Esophagus mucosa (tissue), 1 donor: ENCODE data around the gene FBXW8. TPM values are rescaled to one million over a fixed set of nuclear protein-coding genes. Genes with fewer than 3 reads are reported as not detected.

Source experiments
- ATAC-seq: fragments of 200-7000 bp; cut with Tn5 transposase; one replicate; pipeline ENCODE4 v1.9.1; 2020
- total RNA-seq: library from RNA; stranded (reverse); gene quantifications from one replicate; pipeline ENCODE4 v1.2.4, GENCODE V29; 2023
- donor health status: DM: yes; HTN: yes; CAD: no.

FBXW8 gene
- 8.0 TPM for total RNA-seq

- ATAC-seq, result peak; percentile 79
Measured at GRCh38 chr12:116910645-116911451, at the start of gene FBXW8. TSS of gene FBXW8 (plus strand) at chr12:116910950. CDS start at chr12:116911038, 88 bp downstream.

- no peak for ATAC-seq
Measured at GRCh38 chr12:116861320-116861719, 49.4 kb upstream of the FBXW8 start.

- ATAC-seq, result no peak
Measured at GRCh38 chr12:116862167-116862566, 48.6 kb upstream of the FBXW8 start.

DNA sequence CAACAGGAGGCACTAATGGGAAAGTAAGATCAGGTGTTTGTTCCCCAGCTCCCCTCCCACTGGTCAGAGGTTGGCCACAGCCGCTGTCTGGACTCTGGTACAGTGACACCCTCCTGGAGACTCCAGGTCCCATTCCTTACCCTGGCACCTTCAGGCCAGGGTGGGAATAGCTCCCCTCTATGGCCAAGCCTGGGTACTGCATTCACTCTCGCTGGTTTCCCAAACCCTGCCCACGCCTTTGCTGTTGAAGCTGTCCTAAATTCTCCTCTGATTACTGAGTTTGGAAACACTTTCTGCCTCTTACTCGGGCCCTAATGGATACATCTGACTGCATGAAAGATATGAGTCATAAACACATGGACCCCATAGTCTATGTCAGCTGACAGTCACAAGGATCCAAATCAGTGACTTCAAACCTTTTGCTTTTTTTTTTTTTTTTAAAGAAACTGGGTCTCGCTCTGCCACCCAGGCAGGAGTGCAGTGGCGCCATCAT is 47.4 kb upstream of the FBXW8 start:
- ATAC-seq, result peak; percentile 20

DNA sequence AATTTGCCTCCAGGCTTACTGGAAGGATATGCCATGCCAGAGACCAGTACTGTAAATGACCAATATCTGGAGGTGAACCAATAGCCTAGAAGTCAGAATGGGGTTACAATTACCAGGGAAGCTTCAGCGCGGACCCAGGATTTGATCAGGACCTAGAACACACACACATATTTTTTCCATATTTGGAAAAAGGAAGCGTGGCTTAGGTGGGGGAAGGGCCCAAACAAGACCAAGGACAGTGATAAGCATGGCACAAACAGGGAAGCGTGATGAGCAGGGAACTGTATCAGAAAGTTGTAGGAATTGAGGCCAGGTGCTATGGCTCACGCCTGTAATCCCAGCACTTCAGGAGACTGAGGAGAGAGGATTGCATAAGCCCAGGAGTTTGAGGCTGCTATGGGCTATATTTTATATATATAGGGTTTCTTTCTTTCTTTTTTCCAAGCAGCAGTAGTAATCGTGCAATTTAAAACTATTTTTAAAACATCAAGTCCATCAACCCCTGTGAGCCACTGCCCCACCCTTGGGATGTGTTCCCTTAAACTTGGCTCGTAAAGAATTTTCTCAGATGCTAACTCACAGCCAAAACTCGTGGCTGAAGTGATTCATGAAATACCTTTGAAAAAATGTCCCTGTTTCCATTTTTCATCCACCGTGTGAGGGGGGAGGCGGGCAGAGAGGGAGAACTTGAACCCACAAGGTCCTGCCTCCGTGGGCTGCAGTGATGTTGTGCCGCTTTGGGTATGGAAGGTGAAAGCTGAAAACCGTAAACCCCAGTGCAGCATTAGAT is 46.2 kb upstream of the FBXW8 start:
- ATAC-seq, result no peak

DNA sequence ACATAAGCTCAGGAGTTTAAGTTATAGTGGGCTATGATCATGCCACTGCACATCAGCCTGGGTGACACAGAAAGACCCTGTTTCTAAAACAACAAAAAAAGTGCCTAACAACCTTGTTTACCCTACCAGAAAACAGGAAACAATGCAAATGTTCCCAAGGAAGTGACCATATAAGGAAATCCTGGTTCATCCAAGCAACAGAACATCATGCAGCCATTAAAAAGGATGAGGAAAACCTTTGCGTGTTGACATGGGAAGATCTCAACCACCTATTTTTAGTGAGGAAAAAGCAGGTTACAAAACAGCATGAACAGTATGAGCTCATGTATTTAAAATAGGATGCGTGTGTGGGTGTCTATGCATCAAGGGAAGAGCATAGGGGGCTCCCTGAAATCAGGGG is 43.2 kb upstream of the FBXW8 start:
- no peak for ATAC-seq

DNA sequence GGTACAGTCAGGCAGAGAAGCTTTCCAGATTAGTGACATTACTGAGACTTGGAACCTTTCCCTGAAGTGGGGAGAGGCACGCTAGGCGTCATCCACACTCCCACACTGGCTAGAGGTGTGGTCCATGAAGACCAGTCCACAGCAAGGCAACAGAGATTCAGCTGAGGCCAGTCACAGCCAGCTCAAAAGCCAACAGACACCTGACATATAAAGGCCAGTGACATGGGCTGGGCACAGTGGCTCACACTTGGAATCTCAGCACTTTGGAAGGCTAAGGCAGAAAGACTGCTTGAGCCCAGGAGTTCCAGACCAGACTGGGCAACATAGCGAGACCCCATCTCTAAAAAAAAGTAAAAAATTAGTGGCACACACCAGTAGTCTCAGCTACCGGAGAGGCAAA is 40.4 kb upstream of the FBXW8 start:
- peak; percentile 87 for ATAC-seq

DNA sequence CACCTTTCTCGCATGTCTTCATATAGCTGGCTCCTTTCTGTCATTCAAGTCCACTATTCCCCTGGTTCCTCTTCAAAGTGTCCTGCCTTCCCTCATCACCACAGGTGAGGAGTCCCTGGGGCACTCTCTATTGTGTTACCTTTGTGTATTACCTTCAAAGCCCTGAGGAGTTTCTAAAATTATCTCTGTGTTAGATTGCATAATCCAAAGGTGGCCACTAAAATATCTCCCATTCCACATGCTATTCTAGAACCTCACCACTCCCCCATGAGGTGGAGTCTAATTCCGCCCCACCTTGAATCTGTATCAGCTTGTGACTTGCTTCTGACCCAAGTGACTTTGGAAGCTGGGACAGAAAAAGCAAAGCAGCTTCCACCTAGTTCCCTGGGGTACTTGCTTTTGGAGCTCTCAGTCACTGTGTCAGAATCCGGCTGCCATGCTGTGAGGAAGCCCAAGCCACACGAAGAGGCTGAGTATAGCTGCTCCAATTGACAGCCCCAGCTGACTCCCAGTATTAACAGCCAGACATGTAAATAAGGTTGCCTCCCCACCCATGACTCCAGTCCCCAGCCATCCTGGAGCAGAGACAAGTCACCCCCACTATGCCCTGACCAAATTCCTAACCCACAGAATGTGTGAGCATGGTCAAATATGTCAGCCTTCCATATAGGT is 36.3 kb upstream of the FBXW8 start:
- ATAC-seq, result no peak

GRCh38 chr12:116876151-116876869 is 34.4 kb upstream of the FBXW8 start:
- ATAC-seq, result no peak

GRCh38 chr12:116878567-116879508 is 31.9 kb upstream of the FBXW8 start:
- ATAC-seq, result peak; percentile 93

- ATAC-seq, result no peak
Measured at GRCh38 chr12:116879509-116880212, 31.1 kb upstream of the FBXW8 start.

GRCh38 chr12:116880213-116880816 is 30.4 kb upstream of the FBXW8 start:
- ATAC-seq, result no peak

DNA sequence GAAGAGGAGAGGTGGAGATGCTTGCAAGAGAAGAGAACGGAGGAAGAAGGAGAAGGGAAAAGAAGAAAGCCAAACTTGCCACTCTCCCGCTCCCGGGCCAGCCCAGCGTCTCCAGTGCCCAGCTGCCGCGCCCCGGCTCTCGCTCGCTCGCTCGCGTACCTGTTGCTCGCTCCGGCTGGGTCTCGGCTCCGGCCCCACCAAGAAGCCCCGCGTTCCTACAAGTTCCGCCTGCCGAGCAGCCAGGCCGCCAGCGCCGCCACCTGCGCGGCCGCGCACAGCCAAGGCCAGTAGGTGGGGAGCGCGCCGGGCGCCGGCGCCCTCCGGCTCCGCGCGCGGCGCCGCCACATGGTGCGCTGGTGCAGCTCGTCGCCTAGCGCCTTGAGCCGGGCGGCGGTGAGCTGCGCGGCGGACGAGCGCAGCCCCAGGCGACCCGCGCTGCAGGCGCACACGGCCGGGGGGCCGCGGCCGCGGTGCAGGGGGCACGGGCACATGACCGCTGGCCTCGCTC is 29.9 kb upstream of the FBXW8 start:
- peak; percentile 49 for ATAC-seq

DNA sequence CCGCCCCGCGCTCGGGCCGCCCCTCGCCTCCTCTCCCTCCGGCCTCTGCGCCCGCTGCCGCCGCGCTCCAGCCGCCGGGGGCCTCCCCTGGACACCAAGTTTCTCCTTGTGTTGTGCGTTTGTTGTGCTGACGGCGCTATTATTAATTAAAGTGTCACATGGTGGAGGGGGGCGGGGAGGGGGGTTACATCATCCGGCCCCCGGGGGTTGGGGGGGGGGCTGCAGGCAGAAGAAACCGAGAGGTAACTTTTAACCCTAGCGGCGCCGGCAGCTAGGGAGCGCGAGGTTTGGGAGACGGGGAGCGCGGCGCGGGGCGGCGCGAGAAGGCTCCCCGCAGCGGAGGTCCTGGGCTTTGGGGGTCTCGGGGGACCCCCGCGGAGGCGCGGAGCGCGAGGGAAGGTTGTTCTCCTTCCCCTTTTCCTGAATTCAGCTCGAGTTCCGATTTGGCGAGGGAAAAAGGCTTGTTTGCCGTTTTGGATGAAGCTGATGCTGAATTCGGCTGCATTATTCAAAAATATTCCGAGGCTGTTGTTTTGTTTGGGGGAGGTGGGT is 29.3 kb upstream of the FBXW8 start, which contains the start of gene HRK:
TSS of gene HRK (minus strand) at position 117 of the 552 bp plus-strand sequence. CDS start 134 bp downstream, outside the sequence.
- no peak for ATAC-seq

DNA sequence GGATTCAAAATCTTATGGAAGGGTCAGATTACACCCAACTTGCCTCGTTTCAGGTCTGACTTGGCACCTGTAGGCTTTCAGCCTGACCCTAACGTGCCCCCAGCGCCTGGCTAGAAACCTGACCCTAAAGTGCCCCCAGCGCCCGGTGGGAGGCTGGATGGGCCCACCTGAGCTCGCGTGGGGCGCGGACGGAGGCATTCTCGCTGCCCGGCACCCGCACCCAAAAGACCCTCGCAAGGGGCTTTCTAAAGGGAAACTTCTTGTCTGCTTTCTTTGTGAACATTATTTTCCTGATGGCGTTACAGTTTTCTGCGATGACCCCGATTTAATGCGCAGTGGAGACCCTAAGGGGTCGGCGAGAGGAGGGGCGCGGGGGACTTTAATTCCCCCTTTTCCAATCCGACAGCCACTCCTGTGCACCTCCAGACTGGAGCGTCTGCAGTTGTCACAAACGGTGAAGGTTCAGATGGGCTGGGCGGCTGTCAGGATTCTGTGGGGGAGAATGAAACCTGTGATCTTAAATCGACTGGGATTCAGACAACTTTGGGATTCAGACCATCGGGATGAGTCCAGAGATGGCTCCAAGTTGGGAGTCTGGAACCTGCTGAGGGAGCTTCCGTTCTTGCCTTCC is 28.8 kb upstream of the FBXW8 start:
- no peak for ATAC-seq

GRCh38 chr12:116882742-116883141 is 28.0 kb upstream of the FBXW8 start:
- no peak for ATAC-seq

GRCh38 chr12:116884871-116885270 is 25.9 kb upstream of the FBXW8 start:
- no peak for ATAC-seq

GRCh38 chr12:116885491-116885890 is 25.3 kb upstream of the FBXW8 start:
- no peak for ATAC-seq

GRCh38 chr12:116887244-116887643 is 23.5 kb upstream of the FBXW8 start:
- ATAC-seq, result no peak
